GM10248 (cell line): ENCODE measurements around the gene HES1.

Experiments used
- CTCF ChIA-PET: fragments of 300-600 bp; sonication (Branson Sonifier 250); formaldehyde crosslinking; extraction: SDS; loops from one replicate; lab custom pipeline; 2021; ENCODE audit warnings: antibody characterized with exemption; lab: Yijun Ruan, JAX
- POLR2A ChIA-PET: fragments of 350-650 bp; sonication (Branson Sonifier 250); formaldehyde crosslinking; extraction: SDS; loops from one replicate; lab custom pipeline; 2020; ENCODE audit warnings: antibody characterized with exemption; lab: Yijun Ruan, JAX
- DNase-seq: peaks from one replicate; pipeline ENCODE4 v3.0.0; 2012; ENCODE audit errors: extremely low spot score
- CTCF ChIP-seq: IDR thresholded peaks from 2 replicates; pipeline ENCODE4 v1.5.1; 2012; ENCODE audit warnings: mild to moderate bottlenecking, low read depth; ENCODE audit errors: extremely low read depth, missing control alignments, control extremely low read depth

The HES1 gene

GRCh38 chr3:194169595-194169994 lies 33.6 kb downstream of the HES1 start:
- no peak for DNase-seq
- TF ChIP-seq CTCF, result no peak
- CTCF ChIA-PET, result no interaction called here
- POLR2A ChIA-PET, result no interaction called here

DNA sequence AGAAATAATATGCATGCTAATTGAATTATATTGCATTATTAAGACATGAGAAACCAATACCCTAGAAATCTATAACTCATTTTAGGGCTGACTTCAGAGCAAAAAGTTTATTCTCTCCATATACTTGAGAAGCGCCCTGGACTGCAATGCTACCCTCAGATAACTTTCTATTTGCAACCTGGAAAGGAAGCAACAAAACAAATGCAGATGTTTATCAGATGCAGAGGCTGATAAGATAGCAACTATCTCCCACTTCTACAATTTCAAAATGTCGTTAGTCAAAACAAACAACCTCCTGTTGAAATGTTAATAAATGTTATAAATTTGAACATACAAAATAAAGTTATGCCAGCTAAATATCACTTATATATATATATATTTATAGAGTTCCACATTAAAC lies 34.8 kb downstream of the HES1 start:
- no peak for DNase-seq
- no peak for TF ChIP-seq CTCF
- ChIA-PET CTCF (interaction anchor here (1.0 kb wide), 1 partner anchor 18 kb away, joined by 3 read pairs; no protein-coding TSS in a partner anchor), POLR2A (no interaction called here)

GRCh38 chr3:194174406-194174805 lies 38.5 kb downstream of the HES1 start:
- no peak for DNase-seq
- CTCF ChIA-PET, result interaction anchor here (0.8 to 1.4 kb wide), 2 partner anchors 20 to 159 kb away, joined by 3 to 4 read pairs; no protein-coding TSS in a partner anchor
- POLR2A ChIA-PET, result no interaction called here
- TF ChIP-seq CTCF, result no peak

GRCh38 chr3:194174980-194175379 lies 39.0 kb downstream of the HES1 start:
- POLR2A ChIA-PET, result no interaction called here
- CTCF ChIA-PET, result interaction anchor here (1.4 kb wide), 1 partner anchor 21 kb away, joined by 4 read pairs; no protein-coding TSS in a partner anchor
- no peak for DNase-seq

GRCh38 chr3:194176274-194176991 lies 40.5 kb downstream of the HES1 start:
- POLR2A ChIA-PET, result no interaction called here
- no peak for DNase-seq
- CTCF ChIA-PET, result interaction anchor here (1.5 kb wide), 1 partner anchor 184 kb away, joined by 4 read pairs; no protein-coding TSS in a partner anchor
- TF ChIP-seq CTCF, result no peak

More at GRCh38 chr3:194174980-194175379, 39.0 kb downstream of the HES1 start:
- TF ChIP-seq CTCF, result no peak

DNA sequence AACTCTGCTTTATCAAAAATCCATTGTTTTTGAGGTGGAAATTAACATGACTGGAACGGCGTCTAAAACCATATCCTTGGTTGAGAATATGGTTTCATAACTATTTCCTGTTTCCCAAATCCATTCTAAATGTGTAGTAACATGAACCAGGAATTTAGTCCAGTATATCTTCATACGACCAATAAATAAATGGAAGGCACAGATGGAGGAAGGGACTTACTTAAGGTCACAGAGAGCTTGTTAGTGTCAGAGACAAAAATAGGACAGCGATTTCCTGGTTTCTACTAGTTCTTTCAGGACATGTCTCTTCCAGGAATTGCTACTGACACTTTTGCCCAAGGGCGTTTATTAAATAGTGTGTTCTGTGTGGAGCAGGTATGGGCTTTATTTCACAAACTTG lies 41.2 kb downstream of the HES1 start:
- no peak for TF ChIP-seq CTCF
- ChIA-PET CTCF (interaction anchor here (1.5 kb wide), 1 partner anchor 185 kb away, joined by 4 read pairs; no protein-coding TSS in a partner anchor), POLR2A (no interaction called here)
- DNase-seq, result no peak
